Measurements from ENCODE around the gene STK32C. TPM values are rescaled to one million over a fixed set of nuclear protein-coding genes. Genes with fewer than 3 reads are reported as not detected.

Gene STK32C
- total RNA-seq, 1 experiment from 2014 or later: 13.9 TPM

DNA sequence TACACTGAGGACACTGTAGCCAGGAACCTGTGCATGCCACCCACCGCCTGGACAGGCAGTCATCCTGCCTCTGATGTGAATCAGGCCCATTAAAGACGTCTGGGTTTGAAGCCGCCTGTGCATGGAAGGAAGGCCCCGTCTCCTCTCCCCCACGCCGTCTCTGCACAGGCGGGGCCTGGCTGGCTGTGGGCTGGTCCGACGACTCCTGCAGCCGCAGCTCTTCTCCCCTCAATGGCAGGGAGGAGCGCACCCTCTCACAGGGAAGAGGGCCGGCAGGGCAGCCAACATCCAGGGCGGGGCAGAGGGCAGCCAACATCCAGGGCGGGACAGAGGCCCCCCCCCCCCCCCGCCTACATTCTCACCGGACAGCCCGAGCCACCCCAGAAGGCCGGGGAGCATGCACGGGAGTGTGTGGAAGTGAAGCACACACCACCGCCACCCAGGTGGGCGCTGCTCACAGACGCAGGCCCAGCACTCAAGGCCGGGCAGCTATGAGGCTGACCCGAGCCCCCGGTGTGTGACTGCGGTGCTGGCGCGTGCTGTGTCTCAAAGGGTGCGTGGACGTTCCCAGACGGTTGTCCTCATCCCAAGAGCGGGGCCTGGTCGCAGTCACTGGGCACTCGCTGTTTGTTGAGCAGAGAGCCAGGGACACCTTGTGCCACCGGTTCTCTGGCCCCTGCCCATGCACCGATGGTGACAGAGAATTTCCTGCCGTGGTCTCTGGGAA lies 101.9 kb downstream of the STK32C start:
- POLR2A ChIA-PET (ENCODE audit: unreplicated experiment): no interaction called here
- no peaks in the 10 kb centered on the region for H3F3A ChIP-seq (ENCODE audit: insufficient read depth, low read depth)
- no peak for TF ChIP-seq CTCF (conservative IDR thresholded peaks at IDR 0.05)

GRCh38 chr10:132204781-132205473 lies 102.8 kb downstream of the STK32C start:
- DNase-seq: no peak
- H3K4me2 ChIP-seq: no peak overlapping the region
- H4K20me1 ChIP-seq (ENCODE audit: insufficient read depth): no peaks in the 10 kb centered on the region
- no peaks in the 10 kb centered on the region for H3K79me2 ChIP-seq (ENCODE audit: low read depth)
- no peak overlapping the region for H3K4me3 ChIP-seq
- H3K27ac ChIP-seq: no peak overlapping the region
- H3K27me3 ChIP-seq (ENCODE audit: insufficient read depth, low read depth): no peaks in the 10 kb centered on the region
- POLR2A ChIA-PET (ENCODE audit: unreplicated experiment): no interaction called here
- H3K4me1 ChIP-seq (replicated peaks; ENCODE audit: insufficient read depth): no peaks in the 10 kb centered on the region
- intact Hi-C loops (cut with micrococcal nuclease; ENCODE audit: unreplicated experiment): no loop called here
- no peaks in the 10 kb centered on the region for H3K9me2 ChIP-seq (ENCODE audit: insufficient read depth)
- no peaks in the 10 kb centered on the region for H3K9me3 ChIP-seq (ENCODE audit: insufficient read depth, low read depth)
- CTCF ChIA-PET: no interaction called here
- no peak for TF ChIP-seq CTCF (conservative IDR thresholded peaks at IDR 0.05)
- TF ChIP-seq EZH2 (IDR thresholded peaks at IDR 0.05; ENCODE audit: low read depth): no peak
- H3F3A ChIP-seq (ENCODE audit: insufficient read depth, low read depth): no peaks in the 10 kb centered on the region
- no TSS peak for BruUV-seq (replicated peaks)
- H2AFZ ChIP-seq: no peak overlapping the region
- H3K36me3 ChIP-seq (ENCODE audit: low read depth): no peaks in the 10 kb centered on the region

More for the DNA sequence above, 101.9 kb downstream of the STK32C start:
- no peaks in the 10 kb centered on the region for H4K20me1 ChIP-seq (ENCODE audit: insufficient read depth)
- H2AFZ ChIP-seq: no peak overlapping the region
- intact Hi-C loops (cut with micrococcal nuclease; ENCODE audit: unreplicated experiment): no loop called here
- CTCF ChIA-PET: no interaction called here
- H3K4me1 ChIP-seq (replicated peaks; ENCODE audit: insufficient read depth): no peaks in the 10 kb centered on the region
- no peaks in the 10 kb centered on the region for H3K79me2 ChIP-seq (ENCODE audit: low read depth)
- H3K4me2 ChIP-seq: no peak overlapping the region
- no peak overlapping the region for H3K27ac ChIP-seq
- H3K9me3 ChIP-seq (ENCODE audit: insufficient read depth, low read depth): no peaks in the 10 kb centered on the region
- no peaks in the 10 kb centered on the region for H3K27me3 ChIP-seq (ENCODE audit: insufficient read depth, low read depth)
- no peak overlapping the region for H3K4me3 ChIP-seq
- H3K9me2 ChIP-seq (ENCODE audit: insufficient read depth): no peaks in the 10 kb centered on the region
- BruUV-seq (replicated peaks): no TSS peak
- DNase-seq: no peak
- H3K36me3 ChIP-seq (ENCODE audit: low read depth): no peaks in the 10 kb centered on the region

DNA sequence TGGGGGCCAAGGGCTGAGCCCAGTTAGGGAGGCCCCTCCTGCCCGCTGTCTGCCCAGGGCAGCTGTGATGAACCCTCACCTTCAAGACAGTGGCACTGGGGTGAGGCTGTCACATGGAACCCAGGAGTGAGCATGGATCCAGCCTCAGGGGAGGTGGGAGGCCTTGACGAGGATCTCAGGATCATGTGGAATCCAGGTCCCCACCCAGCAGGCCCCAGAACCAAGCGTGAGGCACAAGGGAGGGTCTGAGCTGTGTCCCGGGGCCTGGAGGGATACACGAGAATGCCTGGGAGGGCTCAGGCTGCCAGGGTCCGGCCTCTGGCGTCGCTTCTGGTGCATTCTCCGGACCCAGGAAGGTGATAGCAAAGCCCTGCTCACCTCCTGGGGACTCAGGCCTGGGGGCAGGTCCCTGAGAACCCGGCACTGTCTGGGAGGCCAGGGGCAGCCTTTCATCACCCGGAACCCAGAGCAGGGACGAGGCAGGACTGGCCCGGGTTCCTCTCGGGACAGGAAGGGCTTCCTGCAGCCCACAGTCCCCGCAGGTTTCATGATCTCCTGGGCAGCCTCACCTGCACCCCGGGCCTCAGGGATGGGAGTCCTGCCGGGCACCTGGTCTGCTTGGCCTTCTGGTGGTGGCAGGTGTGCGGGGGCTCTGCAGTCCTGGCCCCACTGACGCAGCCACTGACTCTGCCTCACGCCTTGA lies 103.5 kb downstream of the STK32C start:
- H4K20me1 ChIP-seq (ENCODE audit: insufficient read depth): no peaks in the 10 kb centered on the region
- no peak overlapping the region for H3K4me2 ChIP-seq
- POLR2A ChIA-PET (ENCODE audit: unreplicated experiment): no interaction called here
- BruUV-seq (replicated peaks): no TSS peak
- H3F3A ChIP-seq (ENCODE audit: insufficient read depth, low read depth): no peaks in the 10 kb centered on the region
- intact Hi-C loops (cut with micrococcal nuclease; ENCODE audit: unreplicated experiment): no loop called here
- no peak for DNase-seq
- H3K9me3 ChIP-seq (ENCODE audit: insufficient read depth, low read depth): no peaks in the 10 kb centered on the region
- no peaks in the 10 kb centered on the region for H3K79me2 ChIP-seq (ENCODE audit: low read depth)
- TF ChIP-seq CTCF (conservative IDR thresholded peaks at IDR 0.05) (no peak), EZH2 (IDR thresholded peaks at IDR 0.05; ENCODE audit: low read depth) (no peak)
- CTCF ChIA-PET: no interaction called here
- H3K36me3 ChIP-seq (ENCODE audit: low read depth): no peaks in the 10 kb centered on the region
- no peaks in the 10 kb centered on the region for H3K27me3 ChIP-seq (ENCODE audit: insufficient read depth, low read depth)
- no peaks in the 10 kb centered on the region for H3K4me1 ChIP-seq (replicated peaks; ENCODE audit: insufficient read depth)
- no peak overlapping the region for H3K4me3 ChIP-seq
- no peak overlapping the region for H3K27ac ChIP-seq
- H2AFZ ChIP-seq: no peak overlapping the region
- H3K9me2 ChIP-seq (ENCODE audit: insufficient read depth): no peaks in the 10 kb centered on the region
